Activated CD8-positive, alpha-beta memory T cell treated with anti-CD3 and anti-CD28 coated beads, Interleukin-2, amount 50 U/mL, for 24 hours (primary cell): ENCODE data around the gene ABCF1.
A peak's percentile ranks its signal among the peaks of the same experiment; 100 is the strongest.

Experiments used
- DNase-seq: peaks from one replicate; pipeline ENCODE4 v3.0.0-alpha.2; 2020; ENCODE audit errors: extremely low read depth

Gene ABCF1

DNA sequence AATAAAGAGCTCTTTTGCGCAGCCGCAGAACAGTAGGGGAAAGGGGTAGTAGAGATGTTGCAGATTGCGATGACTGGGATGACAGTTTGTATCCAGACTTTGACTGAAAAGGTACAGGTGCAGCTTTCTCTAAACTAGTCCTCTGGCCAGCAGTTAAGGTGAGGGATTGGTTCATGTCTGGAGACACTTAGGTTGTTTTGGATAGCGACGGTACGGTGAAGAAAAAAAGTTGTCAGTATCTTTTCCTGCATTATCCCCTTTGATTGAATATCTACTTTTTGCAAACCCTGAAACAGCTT lies 13.6 kb upstream of the ABCF1 start:
- DNase-seq = peak; percentile 19

GRCh38 chr6:30560930-30561329 lies 10.3 kb upstream of the ABCF1 start:
- DNase-seq = no peak

GRCh38 chr6:30562470-30563425 lies 8.5 kb upstream of the ABCF1 start:
- DNase-seq = no peak

- DNase-seq = no peak
These were observed 7.1 kb upstream of the ABCF1 start for GRCh38 chr6:30564114-30564513.

- DNase-seq = no peak
These were observed 5.5 kb upstream of the ABCF1 start for GRCh38 chr6:30565772-30566171.

DNA sequence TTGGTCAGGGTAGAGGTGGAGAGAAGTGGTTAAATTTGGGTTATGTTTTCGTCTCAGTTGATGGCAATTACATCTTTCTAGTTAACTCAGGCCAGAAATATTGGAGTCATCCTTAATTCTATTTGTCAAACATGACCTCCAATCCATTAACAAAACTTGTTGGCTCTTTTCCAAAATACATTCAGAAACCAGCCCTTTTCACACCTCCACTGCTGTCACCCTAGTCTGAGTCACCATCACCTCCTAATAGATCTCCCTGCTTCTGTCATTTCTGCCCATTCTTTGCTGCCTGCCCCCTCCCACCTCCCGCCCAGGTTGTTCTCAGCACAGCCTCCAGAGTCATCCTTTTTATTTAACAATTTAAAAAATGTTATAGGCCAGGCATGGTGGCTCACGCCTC lies 3.0 kb upstream of the ABCF1 start:
- DNase-seq = peak; percentile 12

DNA sequence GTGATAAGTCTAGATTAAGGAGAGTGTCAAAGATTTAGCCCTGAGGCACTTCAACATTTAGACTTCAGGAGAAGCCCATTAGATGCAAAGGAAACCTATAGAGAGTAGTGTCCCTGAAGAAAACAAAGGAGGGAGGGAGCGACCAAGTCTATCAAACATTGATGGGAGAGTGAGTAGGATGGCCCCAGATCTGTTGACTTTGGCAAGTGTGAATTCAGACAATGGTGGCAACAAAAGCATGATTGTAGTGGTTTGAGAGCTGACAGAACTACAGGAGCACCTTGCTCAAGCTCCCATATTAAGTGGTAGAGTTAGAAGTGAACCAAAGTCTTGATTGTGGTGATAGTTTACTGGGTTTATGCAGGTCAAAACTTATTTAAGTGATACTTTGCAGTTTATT lies 979 bp upstream of the ABCF1 start:
- DNase-seq = no peak

GRCh38 chr6:30570740-30571074 lies 535 bp upstream of the ABCF1 start:
- no peak for DNase-seq

GRCh38 chr6:30571762-30572082 lies 480 bp downstream of the ABCF1 start:
- no peak for DNase-seq

- DNase-seq = no peak
These were observed 906 bp downstream of the ABCF1 start for GRCh38 chr6:30572148-30572547.

- no peak for DNase-seq
These were observed 1.9 kb downstream of the ABCF1 start for GRCh38 chr6:30573113-30573512.

DNA sequence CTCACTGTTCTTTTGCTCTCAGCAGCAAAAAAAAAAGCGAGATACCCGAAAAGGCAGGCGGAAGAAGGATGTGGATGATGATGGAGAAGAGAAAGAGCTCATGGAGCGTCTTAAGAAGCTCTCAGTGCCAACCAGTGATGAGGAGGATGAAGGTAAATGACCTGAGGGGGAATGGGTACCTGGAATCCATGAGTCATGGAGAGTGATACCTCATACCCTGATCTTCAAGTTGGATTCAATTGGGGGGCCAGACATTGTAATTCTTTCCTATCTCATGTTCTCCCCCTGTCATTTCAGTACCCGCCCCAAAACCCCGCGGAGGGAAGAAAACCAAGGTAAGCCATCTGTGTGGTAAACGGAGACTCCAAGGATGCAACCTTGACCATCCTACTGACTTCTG lies 6.8 kb downstream of the ABCF1 start:
- DNase-seq = no peak

DNA sequence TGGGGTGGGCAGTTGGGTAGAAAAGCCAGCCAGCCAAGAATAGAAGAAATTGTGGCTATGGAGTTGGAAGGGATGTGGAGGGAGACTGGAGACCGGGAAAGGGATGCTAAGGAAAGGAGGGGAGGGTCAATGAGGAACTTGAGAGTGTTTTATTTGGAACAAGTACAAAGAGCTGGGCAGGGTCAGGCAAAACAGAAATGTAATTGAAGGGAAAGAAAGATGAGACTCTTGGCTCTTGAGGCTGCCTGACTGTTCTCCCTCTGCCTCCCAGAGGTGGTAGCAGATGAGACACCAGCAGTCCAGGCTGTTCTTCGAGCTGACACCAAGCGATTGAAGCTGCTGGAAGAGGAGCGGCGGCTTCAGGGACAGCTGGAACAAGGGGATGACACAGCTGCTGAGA lies 12.7 kb downstream of the ABCF1 start:
- no peak for DNase-seq

GRCh38 chr6:30589754-30590358 lies 18.6 kb downstream of the ABCF1 start:
- DNase-seq = no peak

DNA sequence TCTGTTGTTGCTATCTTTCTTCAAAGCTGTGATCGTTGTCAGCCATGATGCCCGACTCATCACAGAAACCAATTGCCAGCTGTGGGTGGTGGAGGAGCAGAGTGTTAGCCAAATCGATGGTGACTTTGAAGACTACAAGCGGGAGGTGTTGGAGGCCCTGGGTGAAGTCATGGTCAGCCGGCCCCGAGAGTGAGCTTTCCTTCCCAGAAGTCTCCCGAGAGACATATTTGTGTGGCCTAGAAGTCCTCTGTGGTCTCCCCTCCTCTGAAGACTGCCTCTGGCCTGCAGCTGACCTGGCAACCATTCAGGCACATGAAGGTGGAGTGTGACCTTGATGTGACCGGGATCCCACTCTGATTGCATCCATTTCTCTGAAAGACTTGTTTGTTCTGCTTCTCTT lies 19.3 kb downstream of the ABCF1 start:
- DNase-seq = no peak

DNA sequence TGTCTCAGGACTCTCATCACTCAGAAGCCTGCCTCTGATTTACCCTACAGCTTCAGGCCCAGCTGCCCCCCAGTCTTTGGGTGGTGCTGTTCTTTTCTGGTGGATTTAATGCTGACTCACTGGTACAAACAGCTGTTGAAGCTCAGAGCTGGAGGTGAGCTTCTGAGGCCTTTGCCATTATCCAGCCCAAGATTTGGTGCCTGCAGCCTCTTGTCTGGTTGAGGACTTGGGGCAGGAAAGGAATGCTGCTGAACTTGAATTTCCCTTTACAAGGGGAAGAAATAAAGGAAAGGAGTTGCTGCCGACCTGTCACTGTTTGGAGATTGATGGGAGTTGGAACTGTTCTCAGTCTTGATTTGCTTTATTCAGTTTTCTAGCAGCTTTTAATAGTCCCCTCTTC lies 19.8 kb downstream of the ABCF1 start:
- DNase-seq = no peak

DNA sequence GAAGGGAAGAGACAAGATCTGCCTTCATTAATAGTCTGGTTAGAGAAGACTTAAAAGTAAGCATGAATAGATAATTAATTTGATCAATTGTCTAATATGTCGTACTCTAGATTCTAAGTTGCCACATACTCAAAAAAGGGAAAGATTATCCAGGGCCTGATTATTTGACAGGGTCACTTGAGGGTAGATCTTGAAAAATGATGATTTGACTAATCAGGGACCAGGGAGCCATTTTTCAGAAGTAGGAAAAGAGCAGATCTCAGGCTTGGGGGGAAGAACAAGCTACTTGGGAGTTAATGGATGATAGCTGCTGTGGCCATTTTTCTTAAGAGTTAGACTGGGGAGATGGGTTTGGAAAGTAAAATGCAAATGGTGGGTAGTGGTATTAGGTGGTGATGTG lies 21.0 kb downstream of the ABCF1 start:
- no peak for DNase-seq

DNA sequence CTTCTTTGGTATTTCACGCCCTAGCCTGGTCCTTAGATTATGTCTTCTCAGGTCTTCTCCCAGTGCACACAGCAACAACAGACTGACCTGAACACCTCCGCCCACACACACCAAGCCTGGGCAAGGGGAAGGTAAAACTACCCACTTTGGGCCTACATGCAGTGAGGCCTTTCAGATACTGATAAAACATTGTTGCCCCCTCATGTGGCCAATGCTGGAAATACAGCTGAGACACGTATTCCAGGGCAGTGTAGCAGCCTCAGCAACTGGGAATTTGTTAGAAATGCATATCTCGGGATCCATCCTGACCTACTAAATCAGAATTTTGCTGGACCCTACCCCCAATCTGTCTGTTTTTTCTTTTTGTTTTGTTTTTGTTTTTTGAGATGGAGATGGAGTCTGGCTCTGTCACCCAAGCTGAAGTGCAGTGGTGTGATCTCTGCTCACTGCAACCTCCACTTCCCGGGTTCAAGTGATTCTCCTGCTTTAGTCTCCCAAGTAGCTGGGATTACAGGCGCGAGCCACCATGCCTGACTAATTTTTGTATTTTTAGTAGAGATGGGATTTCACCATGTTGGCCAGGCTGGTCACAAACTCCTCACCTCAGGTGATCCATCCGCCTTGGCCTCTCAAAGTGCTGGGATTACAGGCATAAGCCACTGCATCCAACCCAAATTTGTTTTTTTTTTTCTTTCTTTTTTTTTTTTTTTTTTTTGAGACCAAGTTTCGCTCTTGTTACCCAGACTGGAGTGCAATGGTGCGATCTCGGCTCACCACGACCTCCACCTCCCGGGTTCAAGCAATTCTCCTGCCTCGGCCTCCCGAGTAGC lies 26.3 kb downstream of the ABCF1 start:
- DNase-seq = peak; percentile 63

- no peak for DNase-seq
These were observed 27.8 kb downstream of the ABCF1 start for GRCh38 chr6:30598912-30599624.

GRCh38 chr6:30599625-30600324 lies 28.5 kb downstream of the ABCF1 start:
- no peak for DNase-seq

- no peak for DNase-seq
These were observed 29.3 kb downstream of the ABCF1 start for GRCh38 chr6:30600451-30600961.

GRCh38 chr6:30601436-30601814 lies 30.2 kb downstream of the ABCF1 start:
- DNase-seq = no peak
